ENCODE measurements around the gene TTLL8.

- TF ChIP-seq ZBTB21 (tag by site-specific recombination; IDR thresholded peaks at IDR 0.05) (no peak), ZNF274 (IDR thresholded peaks at IDR 0.05; ENCODE audit: low read length) (no peak), ZNF274 (tag by site-specific recombination; IDR thresholded peaks at IDR 0.05; ENCODE audit: borderline replicate concordance) (no peak), ZNF596 (tag by site-specific recombination; IDR thresholded peaks at IDR 0.05) (no peak), ZNF302 (tag by site-specific recombination; IDR thresholded peaks at IDR 0.05; ENCODE audit: low read depth) (no peak), ZNF610 (tag by site-specific recombination; IDR thresholded peaks at IDR 0.05; ENCODE audit: borderline replicate concordance) (no peak), CTCF (tag by site-specific recombination; IDR thresholded peaks at IDR 0.05) (no peak)
Observed at GRCh38 chr22:50107529-50107928, 49.4 kb upstream of the TTLL8 start.

All from HEK293 (cell line).